NCI-H1694 (cell line): ENCODE data around the gene PRKCG.
"Not testable (repeated sequence)": the region's sequence is repeated elsewhere in the genome, so short reads cannot be mapped to it uniquely, and the experiment has no call there.

Experiments used
- DNase-seq: peaks from one replicate; lab custom pipeline; 2025; lab: John Stamatoyannopoulos, UW

PRKCG gene

GRCh38 chr19:53881482-53882390, at the start of gene PRKCG:
Gene PRKCG (plus strand): TSS chr19:53882197. CDS start chr19:53882495, 298 bp downstream.
- DNase-seq: no peak

- not testable (repeated sequence) for DNase-seq
Observed at GRCh38 chr19:53832861-53833260, 49.1 kb upstream of the PRKCG start.

- not testable (repeated sequence) for DNase-seq
Observed at GRCh38 chr19:53838446-53838845, 43.6 kb upstream of the PRKCG start.

GRCh38 chr19:53840241-53840640, 41.8 kb upstream of the PRKCG start:
- DNase-seq: not testable (repeated sequence)

- DNase-seq: not testable (repeated sequence)
Observed at GRCh38 chr19:53840914-53841313, 41.1 kb upstream of the PRKCG start.

- no peak for DNase-seq
Observed at GRCh38 chr19:53844849-53845246, 37.1 kb upstream of the PRKCG start.

GRCh38 chr19:53847555-53847954, 34.4 kb upstream of the PRKCG start:
- DNase-seq: no peak

- DNase-seq: no peak
Observed at GRCh38 chr19:53849237-53849676, 32.7 kb upstream of the PRKCG start.

GRCh38 chr19:53853707-53854106, 28.3 kb upstream of the PRKCG start:
- DNase-seq: no peak

- no peak for DNase-seq
Observed at GRCh38 chr19:53864308-53864836, 17.6 kb upstream of the PRKCG start.

GRCh38 chr19:53865523-53865917, 16.5 kb upstream of the PRKCG start:
- no peak for DNase-seq

GRCh38 chr19:53865918-53866864, 15.8 kb upstream of the PRKCG start:
- DNase-seq: no peak

GRCh38 chr19:53866865-53867224, 15.2 kb upstream of the PRKCG start:
- DNase-seq: no peak

- no peak for DNase-seq
Observed at GRCh38 chr19:53867225-53868090, 14.5 kb upstream of the PRKCG start, which contains the start of gene MYADM. Gene MYADM (plus strand): TSS chr19:53867883. CDS start chr19:53873530, 5,647 bp downstream.

- DNase-seq: no peak
Observed at GRCh38 chr19:53868091-53868891, 13.7 kb upstream of the PRKCG start.

GRCh38 chr19:53868892-53869804, 12.8 kb upstream of the PRKCG start:
- no peak for DNase-seq

GRCh38 chr19:53869805-53870484, 12.1 kb upstream of the PRKCG start:
- DNase-seq: not testable (repeated sequence)

GRCh38 chr19:53870485-53870844, 11.5 kb upstream of the PRKCG start:
- no peak for DNase-seq

GRCh38 chr19:53871454-53871853, 10.5 kb upstream of the PRKCG start:
- DNase-seq: no peak
